ENCODE measurements around the gene ATP10A. TPM values are rescaled to one million over a fixed set of nuclear protein-coding genes. Genes with fewer than 3 reads are reported as not detected.
A peak's percentile ranks its signal among the peaks of the same experiment; 100 is the strongest.
"Not testable (repeated sequence)": the region's sequence is repeated elsewhere in the genome, so short reads cannot be mapped to it uniquely, and the experiment has no call there.

ATP10A gene
- total RNA-seq, 1 donor from 2014 or later: 0.50 TPM

DNA sequence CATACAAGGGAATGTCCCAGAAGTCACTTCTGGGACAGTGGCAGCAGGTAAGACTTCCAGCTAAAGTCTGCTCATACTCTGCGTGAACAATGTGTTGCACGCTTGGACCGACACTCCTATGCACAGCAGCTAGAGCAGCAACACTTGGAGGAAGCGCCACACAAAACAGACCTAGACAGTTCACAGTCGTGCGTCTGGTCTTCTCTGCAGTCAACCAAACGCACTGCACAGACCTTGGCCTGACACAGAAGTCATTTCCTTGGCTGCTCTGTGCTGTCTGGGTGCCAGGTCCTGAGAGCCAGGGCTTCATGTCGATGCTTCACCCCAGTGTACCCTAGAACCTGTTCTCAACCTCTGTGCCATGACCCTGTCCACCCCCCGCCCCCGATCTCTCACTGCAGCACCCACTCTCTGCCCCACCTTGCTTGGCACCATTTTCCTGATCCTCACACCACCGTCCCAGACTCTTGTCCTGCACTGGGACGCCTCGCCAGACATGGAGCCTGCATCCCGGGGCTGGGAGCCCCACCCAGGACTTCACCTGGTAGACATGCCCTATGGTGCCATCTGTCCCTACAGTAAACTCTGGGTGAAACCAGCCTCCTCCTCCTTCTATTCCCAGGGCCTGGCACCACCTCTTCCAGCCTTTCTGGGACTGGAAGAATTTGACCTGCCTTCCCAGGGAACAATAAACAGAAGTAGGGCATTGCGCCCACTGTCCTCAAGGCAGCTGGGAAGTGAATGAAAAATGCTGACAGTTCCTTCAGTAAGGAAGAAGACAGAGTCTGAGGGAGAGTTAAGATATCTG is 3.1 kb downstream of the ATP10A start:
- ATAC-seq (peak; percentile 19), DNase-seq (ENCODE audit: low spot score) (no peak)

DNA sequence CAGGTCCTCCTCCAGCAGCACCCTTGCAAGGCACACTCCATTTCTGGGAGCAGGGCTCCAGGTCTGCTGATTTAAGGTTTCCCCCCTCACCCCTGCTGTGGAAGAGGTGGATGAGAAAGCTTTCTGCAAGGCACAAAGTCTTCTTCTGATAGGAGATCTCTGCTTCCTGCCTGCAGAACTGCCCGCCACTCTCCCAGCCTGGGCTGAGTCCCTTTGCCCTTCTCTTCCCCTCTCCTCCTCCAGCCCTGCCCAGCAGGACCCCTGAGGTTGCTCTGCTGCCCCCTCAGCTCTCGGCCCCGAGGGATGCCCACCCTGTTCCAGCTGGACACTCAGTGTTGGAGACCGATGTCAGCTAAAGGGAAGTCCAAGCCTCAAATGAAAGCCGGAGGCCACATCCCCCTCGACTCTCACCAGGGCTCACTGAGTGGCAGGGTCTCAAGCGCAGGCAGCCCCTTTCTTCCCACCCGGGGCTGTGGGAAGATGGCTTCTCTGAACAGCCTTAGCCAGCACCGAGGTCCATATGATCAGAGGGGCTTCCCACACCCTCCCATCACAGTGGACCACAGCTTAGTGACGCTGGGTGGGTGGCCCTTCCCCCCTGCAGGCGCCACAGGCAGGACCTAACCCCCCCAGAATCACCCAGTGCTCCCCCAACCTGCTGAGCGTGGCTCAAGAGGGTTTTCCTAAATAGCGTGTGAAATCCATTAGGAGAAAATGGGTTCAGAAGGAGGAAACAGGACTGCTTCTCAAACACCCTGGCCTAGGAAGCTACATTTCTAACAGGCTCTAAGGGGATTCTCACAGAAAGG is 4.0 kb downstream of the ATP10A start:
- ATAC-seq: no peak
- DNase-seq (ENCODE audit: low spot score): no peak

DNA sequence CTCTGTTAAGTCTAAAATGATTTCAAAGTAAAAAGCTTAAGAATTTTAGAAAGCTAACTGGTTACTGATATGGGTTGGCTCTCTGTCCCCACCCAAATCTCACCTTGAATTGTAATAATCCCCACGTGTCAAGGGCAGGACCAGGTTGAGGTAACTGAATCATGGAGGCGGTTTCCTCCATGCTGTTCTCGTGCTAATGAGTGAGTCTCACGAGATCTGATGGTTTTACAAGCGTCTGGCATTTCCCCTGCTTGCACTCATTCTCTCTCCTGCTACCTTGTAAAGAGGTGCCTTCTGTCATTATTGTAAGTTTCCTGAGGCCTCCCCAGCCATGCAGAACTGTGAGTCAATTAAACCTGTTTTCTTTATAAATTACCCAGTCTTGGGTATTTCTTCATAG is 7.1 kb downstream of the ATP10A start:
- DNase-seq (ENCODE audit: low spot score); ATAC-seq: not testable (repeated sequence)

DNA sequence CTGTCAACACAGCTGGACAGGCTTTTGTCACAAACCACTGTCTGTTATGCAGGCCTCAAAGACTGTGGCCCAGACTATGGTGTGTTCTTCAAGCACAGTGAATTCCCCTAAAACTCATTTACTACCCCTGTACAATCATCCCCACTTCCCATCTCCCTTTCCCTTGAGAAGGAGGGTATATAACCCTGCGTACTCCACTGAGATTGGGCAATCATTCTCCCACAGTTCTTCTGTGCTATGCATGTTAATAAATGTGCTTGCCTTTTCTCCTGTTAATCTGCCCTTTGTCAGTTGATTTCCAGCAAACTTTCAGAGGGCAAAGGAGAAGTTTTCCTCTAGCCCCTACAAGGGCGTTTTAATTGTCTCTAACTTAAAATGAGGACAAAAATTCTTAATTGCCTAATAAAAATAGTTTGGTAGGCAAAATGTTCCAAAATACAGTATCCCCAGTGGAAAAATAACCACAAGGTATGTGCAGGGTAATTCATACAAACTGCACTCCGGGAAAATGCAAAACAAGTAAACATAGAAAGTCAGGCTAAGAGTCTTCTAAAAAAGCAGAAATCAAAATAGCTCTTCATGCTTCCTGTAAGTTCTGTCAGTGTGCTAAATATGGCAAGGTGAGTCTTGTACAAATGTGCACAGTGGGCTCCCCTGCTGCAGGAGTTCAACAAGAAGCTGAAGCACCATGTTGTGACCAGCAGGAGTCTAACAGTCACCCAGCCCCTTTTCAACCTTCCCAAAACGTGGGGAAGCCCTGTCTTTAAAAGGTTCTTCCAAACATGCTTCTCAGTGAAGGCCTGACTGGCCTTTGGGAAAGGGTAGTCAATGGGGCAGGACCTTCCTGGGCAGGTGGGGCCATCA is 10.2 kb downstream of the ATP10A start:
- ATAC-seq (no peak), DNase-seq (ENCODE audit: low spot score) (no peak)

DNA sequence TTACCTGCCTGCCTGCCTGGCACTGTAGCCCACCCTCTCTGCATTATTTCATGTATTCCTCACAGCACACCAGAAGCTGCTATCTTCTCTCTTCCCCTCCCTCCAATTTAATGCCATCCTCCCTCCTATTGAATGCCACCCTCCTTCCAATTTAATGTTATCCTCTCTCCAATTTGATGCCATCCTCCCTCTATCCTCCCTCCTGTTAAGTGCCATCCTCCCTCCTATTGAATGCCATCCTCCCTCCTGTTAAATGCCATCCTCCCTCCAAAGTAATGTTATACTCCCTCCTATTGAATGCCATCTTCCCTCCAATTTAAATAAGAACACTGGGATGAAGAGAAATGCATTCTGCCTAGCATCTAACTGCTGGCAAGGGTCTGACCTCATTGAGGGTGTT is 11.1 kb downstream of the ATP10A start:
- DNase-seq (ENCODE audit: low spot score) (no peak), ATAC-seq (no peak)

DNA sequence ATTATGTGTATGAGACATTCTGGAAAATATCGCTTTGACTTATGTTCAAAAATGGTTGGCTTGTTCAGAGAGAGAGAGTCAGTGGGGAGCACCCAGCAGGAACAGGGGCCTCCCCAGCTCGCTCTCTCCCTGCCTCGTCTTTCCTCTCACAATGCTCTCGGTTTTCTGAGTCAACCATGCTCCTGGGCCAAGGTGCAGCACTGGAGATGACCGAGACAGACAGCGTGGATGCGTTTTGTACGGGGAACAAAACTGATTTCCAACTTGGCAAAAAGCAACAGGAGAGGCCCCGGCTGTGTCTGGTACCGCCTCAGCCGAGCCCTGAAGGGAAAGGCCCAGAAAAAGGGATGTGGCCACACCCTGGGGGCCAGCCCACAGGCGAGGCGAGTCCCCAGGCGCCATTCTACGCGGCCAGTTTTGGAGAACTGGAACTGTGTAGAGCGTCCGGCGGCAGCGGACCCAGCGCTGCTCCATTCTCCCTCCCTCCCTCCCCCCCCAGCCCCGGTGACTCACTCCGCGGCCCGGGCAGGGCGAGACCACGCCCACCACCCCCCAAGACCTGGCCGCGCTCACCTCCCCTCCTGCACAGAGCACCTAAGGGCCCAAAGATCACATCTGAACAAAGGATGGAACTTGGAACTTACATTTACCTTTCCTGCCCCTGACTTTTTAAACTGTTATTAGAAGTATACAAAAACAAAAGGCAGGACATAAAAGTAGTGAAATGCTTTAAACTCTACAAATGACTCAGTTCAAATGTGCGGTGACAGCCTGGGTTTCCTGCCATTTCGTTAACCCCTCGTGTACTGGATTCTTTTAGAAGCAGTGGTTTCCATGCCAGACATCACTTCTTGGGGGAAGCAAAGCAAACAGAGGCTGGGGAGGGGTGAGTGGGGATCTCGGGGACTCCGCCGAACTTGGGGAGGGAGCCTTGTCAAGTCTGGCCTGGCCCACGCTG is 12.7 kb downstream of the ATP10A start:
- peak; percentile 70 for ATAC-seq
- DNase-seq (ENCODE audit: low spot score): no peak

DNA sequence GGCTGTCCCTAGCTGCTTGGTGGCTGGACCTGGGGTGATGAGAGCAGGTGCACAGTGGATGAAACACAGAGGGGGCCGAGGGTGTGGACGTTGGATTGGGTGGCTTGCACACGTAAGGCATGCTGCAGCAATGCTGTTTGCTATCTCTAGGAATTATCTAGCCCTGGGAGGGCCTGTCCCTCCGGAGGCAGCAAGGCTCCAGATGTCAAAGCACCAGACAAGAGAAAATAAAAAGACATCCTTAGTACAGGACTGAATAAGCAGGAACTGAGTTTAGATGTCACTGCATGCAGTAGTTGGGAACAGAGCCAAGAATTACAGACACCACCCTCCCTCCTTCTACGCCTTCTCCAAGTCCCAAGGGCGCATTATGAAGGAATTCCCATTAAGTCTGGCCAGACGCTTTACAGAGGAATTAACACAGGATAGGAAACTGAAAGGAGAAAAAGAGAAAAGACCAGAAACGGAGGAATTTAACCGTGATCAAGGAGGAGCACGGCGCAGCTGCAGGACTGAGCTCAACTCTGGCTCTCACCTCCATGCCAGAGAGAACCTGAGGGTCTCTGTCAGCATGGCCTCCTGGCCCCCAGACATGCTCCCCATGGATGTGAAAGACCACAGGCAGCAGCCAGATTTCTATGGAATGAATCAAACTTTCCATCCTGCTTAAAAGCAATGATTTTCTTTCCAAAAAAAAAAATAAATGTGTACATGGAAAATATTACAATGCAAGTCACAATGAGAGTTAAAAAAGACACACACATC is 13.8 kb downstream of the ATP10A start:
- ATAC-seq (peak; percentile 29), DNase-seq (ENCODE audit: low spot score) (no peak)

DNA sequence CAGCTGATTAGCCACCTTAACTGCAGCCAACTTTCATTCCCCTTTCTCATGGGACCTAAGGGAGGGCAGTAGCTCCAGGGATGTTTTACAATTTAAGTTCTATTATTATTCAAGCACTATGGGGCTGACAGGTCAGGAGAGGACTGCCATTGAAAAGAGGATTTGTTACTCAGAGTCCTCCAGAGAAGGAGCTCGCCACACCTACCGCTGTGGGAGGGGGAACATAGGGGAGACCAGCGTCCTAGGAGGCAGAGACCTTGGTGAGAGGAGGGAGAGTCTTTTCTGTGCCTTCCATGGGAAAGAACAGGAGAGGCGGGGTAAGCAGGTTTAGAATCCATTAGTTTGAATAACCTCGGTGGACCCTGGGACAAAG is 14.4 kb downstream of the ATP10A start:
- no peak for ATAC-seq
- DNase-seq (ENCODE audit: low spot score): no peak

DNA sequence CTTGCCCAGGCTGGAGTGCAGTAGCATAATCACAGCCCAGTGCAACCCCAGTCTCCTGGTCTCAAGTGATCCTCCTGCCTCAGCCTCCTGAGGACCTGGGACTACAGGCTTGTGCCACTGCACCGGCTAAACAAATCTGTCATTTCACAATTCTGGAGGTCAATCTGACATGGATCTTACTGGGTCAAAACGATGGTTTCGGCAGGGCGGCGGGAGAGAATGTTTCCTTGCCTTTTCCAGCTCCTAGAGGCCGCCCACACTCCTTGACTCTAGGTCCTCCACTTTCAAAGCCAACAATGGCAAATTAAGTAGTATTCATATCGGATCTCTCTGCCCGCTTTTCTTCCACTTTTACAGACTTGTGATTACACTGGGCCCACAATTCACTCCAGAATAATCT is 14.8 kb downstream of the ATP10A start:
- ATAC-seq (no peak), DNase-seq (ENCODE audit: low spot score) (no peak)

DNA sequence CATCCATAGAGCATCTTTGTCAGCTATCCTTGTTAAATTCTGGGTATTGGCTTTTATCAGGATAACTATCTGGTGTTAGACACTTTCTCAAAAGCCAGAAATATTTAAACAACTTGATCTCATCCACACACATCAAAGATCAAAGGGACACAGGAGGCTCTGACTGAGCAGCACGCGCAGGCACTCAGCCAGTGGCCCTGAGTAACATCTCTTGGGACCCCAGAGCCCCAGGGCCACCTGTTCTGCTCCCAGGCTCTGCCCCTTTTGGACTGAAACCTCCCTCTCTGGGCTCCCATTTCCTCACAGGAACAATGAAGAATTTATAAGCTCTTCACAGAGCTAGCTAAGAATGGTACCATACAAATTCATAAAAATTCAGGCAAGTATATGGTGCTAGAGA is 16.1 kb downstream of the ATP10A start:
- DNase-seq (ENCODE audit: low spot score): no peak
- no peak for ATAC-seq

DNA sequence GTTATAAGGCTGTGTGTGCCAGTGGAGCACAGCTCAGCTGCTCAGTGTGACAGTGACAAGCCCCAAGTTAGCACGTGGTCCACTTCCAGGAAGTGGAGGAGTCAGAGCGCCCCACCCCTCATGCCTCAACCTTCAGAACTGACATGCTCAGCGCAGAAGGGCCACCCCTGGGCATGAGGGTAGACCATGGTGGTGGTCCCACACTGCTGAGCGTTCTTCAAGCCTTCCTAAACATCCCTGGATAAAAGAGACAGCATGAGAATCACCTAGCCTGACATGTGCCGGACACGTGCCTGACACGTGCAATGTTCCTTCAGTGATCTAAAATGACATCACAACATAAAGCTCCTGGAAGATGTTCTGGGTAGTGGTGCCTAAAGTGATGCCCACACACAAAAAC is 16.8 kb downstream of the ATP10A start:
- no peak for ATAC-seq
- no peak for DNase-seq (ENCODE audit: low spot score)

DNA sequence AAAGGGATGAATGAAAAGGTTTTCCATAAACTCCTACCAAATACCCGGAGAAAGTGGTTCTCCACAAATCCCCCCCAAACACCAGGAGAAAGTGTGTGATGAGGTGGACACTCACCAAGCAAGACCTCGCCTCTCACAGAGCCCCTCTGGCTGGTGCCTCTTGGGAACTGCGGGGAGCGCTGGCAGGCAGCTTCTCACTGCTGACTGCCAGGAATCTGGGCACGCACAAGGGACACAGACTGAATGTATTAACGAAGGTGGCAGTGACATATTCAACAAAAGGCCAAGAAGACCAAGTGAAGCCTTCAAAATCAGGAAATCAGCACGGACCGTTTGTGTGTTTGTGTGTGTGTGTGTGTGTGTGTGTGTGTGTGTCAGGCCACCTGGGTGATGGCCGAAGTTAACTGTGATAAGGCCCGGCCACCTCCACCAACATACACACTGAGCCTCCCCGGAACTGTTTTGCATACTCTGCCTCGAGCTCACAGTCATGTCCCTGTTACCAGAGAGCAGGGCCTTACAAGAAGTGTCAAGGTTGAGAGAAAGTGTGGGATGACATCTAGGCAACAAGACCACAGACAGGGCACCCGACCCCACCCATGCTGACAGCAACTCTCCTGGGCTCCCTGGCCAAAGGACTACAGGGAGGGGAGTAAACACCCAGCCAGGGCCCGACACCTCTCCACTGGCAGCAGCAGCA is 18.0 kb downstream of the ATP10A start:
- no peak for ATAC-seq
- no peak for DNase-seq (ENCODE audit: low spot score)

DNA sequence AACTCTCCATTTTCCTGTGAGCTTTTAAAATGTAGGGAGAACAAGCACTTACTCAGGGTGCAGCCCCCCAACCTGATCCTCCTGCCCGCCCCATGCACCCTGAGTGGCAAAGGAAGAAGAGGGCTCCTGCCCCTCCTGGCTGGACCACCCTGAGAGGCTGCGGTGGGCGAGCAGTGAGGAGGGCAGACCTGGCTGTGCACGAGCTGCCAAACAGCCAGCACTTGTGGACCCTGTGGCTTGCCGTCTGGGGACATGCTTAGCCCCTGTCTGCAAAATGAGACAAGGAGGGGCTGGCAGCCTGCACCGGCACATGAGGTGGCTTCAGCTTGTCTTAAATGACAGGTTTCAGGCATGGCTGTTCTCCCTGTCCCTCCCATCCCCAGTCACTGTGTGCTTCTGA is 18.6 kb downstream of the ATP10A start:
- no peak for DNase-seq (ENCODE audit: low spot score)
- ATAC-seq: no peak

DNA sequence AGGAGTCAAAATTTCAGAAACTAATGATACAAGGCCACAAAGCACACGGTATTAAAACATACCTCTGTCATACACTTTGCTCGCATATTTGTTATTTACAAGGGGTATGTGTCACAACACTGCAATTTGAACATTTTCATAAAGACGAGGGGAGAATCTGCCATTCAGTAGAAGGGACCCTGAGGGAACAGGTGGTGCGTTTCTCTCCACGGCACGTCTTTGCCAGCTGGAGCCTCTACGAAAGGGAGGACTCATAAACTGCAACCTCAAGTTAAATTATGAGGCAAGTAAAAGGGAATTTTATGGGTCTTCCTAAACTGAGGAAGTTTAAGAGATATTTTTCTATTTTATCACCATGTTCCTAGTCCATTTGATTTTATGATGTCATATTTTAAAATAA is 19.1 kb downstream of the ATP10A start:
- DNase-seq (ENCODE audit: low spot score): no peak
- ATAC-seq: no peak

DNA sequence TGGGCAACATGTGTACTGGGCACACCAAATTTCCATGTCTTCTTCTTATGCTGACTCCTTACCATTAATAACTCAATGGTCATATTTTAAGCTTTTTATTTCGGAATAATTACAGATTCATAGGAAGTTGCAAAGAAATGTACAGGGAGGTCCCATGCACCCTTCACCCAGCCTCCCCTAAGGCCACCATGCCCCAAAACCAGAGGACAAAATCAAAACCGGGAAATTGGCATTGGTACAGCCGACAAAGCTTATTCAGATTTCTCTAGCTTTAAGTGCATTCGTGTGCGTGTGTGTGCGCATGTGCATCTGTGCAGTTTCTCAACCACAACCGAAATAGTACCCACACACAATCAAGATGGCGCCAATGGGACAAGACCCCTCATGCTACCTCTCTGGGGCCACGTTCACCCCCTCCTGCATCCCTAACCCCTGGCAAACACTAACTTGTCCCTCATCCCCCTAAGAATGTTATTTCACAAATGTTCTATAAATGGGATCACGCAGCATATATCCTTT is 23.4 kb downstream of the ATP10A start:
- DNase-seq (ENCODE audit: low spot score): no peak
- ATAC-seq: no peak

DNA sequence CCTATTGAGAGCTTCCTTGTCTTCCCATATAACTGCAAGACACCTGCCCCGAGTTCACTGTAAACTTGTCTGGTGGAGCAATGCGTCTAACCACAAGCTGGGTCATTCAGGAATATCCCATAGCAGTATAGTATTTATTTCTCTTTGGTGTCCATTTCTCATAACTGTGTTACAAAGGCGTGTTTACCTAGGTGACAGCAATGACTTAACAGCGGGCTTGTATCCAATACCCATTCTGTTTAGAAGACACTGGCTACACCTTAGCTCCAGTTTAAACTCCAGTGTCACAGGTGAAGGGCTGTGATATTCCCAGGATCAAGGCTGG is 24.3 kb downstream of the ATP10A start:
- ATAC-seq (no peak), DNase-seq (ENCODE audit: low spot score) (no peak)

DNA sequence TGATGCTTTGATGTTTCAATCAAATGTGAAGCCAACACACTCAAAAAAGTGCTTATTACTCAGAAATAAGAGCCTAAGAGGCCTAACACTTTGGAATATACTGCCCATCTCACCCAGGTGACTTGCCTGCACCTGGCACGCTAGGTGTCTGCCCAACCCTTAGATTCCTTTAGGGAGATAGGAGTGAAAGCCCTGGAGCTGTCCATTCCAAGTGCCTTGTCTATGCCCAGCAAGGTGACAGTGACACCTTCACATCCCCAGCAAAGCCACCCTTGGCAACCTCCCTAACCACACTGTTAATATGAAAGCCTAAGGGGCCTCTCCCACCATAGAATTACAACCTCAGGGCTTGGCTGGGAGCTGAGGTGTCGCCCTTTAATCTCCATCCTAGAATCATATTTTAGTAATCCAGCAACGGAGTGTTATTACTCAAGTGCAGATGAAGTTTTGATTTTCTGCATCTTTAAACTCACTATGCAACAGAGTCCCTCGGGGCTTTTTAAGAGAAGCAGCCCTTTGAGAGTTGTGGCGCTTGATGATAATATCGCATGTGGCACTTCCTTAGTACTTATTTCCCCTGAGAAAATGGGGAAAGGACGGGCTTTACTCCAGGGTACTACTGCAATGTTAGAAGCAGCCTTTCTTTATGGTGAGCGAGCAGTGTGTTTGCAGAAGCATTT is 24.8 kb downstream of the ATP10A start:
- no peak for DNase-seq (ENCODE audit: low spot score)
- no peak for ATAC-seq

DNA sequence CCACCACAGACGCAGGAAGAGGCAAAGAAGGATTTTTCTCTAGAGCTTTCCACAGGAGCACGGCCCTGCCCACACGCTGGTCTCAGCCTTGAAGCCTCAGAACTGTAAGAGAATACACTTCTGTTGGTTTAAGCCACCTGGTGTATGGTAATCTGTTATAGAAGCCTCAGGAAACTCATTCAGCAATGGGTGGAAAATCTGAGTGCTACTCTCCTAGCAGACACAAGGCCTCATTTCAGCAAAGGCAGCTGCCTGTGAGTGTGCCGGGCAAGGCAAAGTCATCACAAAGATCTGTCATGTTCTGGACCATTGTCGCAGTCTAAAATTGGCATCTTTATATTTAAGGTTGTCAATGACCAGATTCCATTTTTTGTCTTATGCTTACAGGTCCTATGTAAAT is 31.0 kb downstream of the ATP10A start:
- ATAC-seq: no peak
- DNase-seq (ENCODE audit: low spot score): no peak

Data from left lobe of liver (tissue), 2 donors.